CD4-positive, alpha-beta T cell (primary cell): ENCODE measurements around the gene AK5. TPM values are rescaled to one million over a fixed set of nuclear protein-coding genes. Genes with fewer than 3 reads are reported as not detected.

Source experiments
- ATAC-seq: fragments of 200-7000 bp; cut with Tn5 transposase; one replicate; pipeline ENCODE4 v1.10.0; 2022; ENCODE audit warnings: mild to moderate bottlenecking; ENCODE audit not compliant: poor library complexity
- CTCF ChIA-PET: fragments of 350-600 bp; sonication (Branson Sonifier 250); formaldehyde crosslinking; loops from one replicate; lab custom pipeline; 2021; ENCODE audit warnings: antibody characterized with exemption, inconsistent platforms; lab: Charles Lee
- POLR2A ChIA-PET: fragments of 350-600 bp; sonication (Branson Sonifier 250); formaldehyde crosslinking; loops from one replicate; lab custom pipeline; 2021; ENCODE audit warnings: antibody characterized with exemption, inconsistent platforms; lab: Charles Lee
- DNase-seq, 14 experiments: peaks; one replicate each; pipeline ENCODE4 v3.0.0-alpha.2; 2013 to 2020; ENCODE audit warnings: mixed read lengths in 2 of 14
- H3K27ac ChIP-seq, 2 donors: one replicate each; pipeline versions ENCODE4 v1.5.1 to v1.7.0; 2013; ENCODE audit warnings: low read length in 2 of 2, low read depth in 1 of 2, mild to moderate bottlenecking in 1 of 2
- H3K27me3 ChIP-seq, 2 experiments: 1 replicate in 1 of 2; 2 replicates in 1 of 2; pipeline versions ENCODE4 v1.6.1 to v1.7.0; 2013; ENCODE audit warnings: low read length in 2 of 2, control low read depth in 1 of 2, mild to moderate bottlenecking in 1 of 2, moderate library complexity in 1 of 2; ENCODE audit not compliant: insufficient read depth in 2 of 2, control insufficient read depth in 1 of 2
- H3K36me3 ChIP-seq: one replicate; pipeline ENCODE4 v1.6.1; 2013; ENCODE audit warnings: low read length, control low read depth; ENCODE audit not compliant: insufficient read depth
- H3K4me1 ChIP-seq: one replicate; pipeline ENCODE4 v1.6.1; 2013; ENCODE audit warnings: low read length, control low read depth; ENCODE audit not compliant: insufficient read depth
- H3K4me3 ChIP-seq: one replicate; pipeline ENCODE4 v1.5.1; 2013; ENCODE audit warnings: mild to moderate bottlenecking, low read length, moderate library complexity
- H3K9me3 ChIP-seq, 2 experiments: 1 replicate in 1 of 2; 2 replicates in 1 of 2; pipeline versions ENCODE4 v1.6.1 to v1.7.0; 2013; ENCODE audit warnings: low read length in 2 of 2, mild to moderate bottlenecking in 2 of 2, control low read depth in 1 of 2, moderate library complexity in 1 of 2; ENCODE audit not compliant: control insufficient read depth in 1 of 2, insufficient read depth in 1 of 2
- H3K27ac Mint-ChIP-seq: one replicate; pipeline ENCODE4 v1.8.0; 2020; ENCODE audit warnings: mixed read lengths
- H3K27me3 Mint-ChIP-seq: one replicate; pipeline ENCODE4 v1.8.0; 2021; ENCODE audit warnings: mixed read lengths
- H3K36me3 Mint-ChIP-seq: one replicate; pipeline ENCODE4 v1.8.0; 2021; ENCODE audit warnings: low read depth, mixed read lengths
- H3K4me1 Mint-ChIP-seq: one replicate; pipeline ENCODE4 v1.8.0; 2021; ENCODE audit warnings: low read depth, mixed read lengths
- H3K4me3 Mint-ChIP-seq: one replicate; pipeline ENCODE4 v1.8.0; 2020; ENCODE audit warnings: mild to moderate bottlenecking, mixed read lengths
- H3K9me3 Mint-ChIP-seq: one replicate; pipeline ENCODE4 v1.8.0; 2020; ENCODE audit warnings: mixed read lengths
- intact Hi-C, 2 experiments: fragments of 100-400 bp; cut with DNase I in 1 of 2; cut with micrococcal nuclease in 1 of 2; formaldehyde crosslinking; loops; one replicate each; pipeline versions ENCODE4 v1.15.1 to v1.9.0; 2023 to 2025; cut with DNase I, micrococcal nuclease
- total RNA-seq, 174 experiments: library from RNA in 2 of 174; stranded (reverse) in 2 of 174; gene quantifications; one replicate each; pipeline ENCODE4 v1.2.3 and lab custom pipeline; 2021 to 2026
- TF ChIP-seq, protein P1 (sequence below): fragments of 200-600 bp; IDR thresholded peaks from one replicate; pipeline ENCODE4 v1.8.0; 2022; ENCODE audit warnings: antibody characterized with exemption, mild to moderate bottlenecking

Gene AK5
- total RNA-seq, 2 experiments from 2014 or later: 32.0 TPM

DNA sequence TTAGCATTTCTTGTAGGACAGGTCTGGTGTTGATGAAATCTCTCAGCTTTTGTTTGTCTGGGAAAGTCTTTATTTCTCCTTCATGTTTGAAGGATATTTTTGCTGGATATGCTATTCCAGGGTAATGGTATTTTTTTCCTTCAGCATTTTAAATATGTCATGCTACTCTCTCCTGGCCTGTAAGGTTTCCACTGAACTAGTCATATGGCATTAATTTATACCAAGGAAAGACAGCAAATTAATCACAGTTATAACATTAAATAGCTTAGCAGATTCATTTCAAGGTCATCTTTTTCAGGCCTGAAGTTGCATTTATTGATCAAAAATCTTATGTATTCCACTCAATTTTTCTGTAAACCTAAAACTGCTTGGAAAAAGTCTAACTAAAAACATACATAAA, 54.9 kb downstream of the AK5 start:
- TF ChIP-seq, protein P1, sequence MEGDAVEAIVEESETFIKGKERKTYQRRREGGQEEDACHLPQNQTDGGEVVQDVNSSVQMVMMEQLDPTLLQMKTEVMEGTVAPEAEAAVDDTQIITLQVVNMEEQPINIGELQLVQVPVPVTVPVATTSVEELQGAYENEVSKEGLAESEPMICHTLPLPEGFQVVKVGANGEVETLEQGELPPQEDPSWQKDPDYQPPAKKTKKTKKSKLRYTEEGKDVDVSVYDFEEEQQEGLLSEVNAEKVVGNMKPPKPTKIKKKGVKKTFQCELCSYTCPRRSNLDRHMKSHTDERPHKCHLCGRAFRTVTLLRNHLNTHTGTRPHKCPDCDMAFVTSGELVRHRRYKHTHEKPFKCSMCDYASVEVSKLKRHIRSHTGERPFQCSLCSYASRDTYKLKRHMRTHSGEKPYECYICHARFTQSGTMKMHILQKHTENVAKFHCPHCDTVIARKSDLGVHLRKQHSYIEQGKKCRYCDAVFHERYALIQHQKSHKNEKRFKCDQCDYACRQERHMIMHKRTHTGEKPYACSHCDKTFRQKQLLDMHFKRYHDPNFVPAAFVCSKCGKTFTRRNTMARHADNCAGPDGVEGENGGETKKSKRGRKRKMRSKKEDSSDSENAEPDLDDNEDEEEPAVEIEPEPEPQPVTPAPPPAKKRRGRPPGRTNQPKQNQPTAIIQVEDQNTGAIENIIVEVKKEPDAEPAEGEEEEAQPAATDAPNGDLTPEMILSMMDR: no peak
- Mint-ChIP-seq H3K4me3 (no peak overlapping the region), H3K4me1 (peaks cover 4% of the 10 kb centered on the region), H3K27ac (no peak overlapping the region), H3K27me3 (no peaks in the 10 kb centered on the region), H3K9me3 (peaks cover 10% of the 10 kb centered on the region), H3K36me3 (peaks cover 70% of the 10 kb centered on the region)
- no peak overlapping the region for H3K27ac ChIP-seq
- CTCF ChIA-PET: no interaction called here
- H3K4me1 ChIP-seq: no peaks in the 10 kb centered on the region
- ATAC-seq: no peak
- no peak overlapping the region for H3K4me3 ChIP-seq
- no peaks in the 10 kb centered on the region for H3K27me3 ChIP-seq
- intact Hi-C loops: no loop called here
- no peaks in the 10 kb centered on the region for H3K36me3 ChIP-seq
- POLR2A ChIA-PET: interaction anchor here (1.3 kb wide), 1 partner anchor 34 kb away, joined by 4 read pairs; no protein-coding TSS in a partner anchor
- H3K9me3 ChIP-seq: peaks cover 0 to 10% of the 10 kb centered on the region in 2 experiments
- no peak for DNase-seq

DNA sequence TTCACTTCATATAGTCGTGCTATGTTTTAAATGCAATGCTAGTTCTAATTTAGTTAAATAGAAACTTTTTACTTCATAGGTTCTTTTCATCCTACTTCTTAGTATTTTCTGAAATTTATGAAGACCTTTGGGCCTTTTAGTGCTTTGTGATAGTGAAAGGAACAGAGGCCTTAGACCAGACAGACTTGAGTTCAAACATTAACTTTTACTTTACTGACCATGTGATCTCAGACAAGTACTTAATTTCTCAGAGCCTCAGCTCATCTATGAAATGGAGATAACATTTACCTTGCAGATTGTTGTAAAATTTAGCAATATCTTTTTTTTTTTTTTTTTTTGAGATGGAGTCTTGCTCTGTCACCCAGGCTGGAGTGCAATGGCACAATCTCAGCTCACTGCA, 57.5 kb downstream of the AK5 start:
- H3K36me3 Mint-ChIP-seq: peaks cover 78% of the 10 kb centered on the region
- Histone ChIP-seq H3K27ac (no peak overlapping the region), H3K9me3 (peaks cover 0 to 4% of the 10 kb centered on the region in 2 experiments), H3K4me1 (no peaks in the 10 kb centered on the region), H3K4me3 (no peak overlapping the region), H3K27me3 (no peaks in the 10 kb centered on the region), H3K36me3 (no peaks in the 10 kb centered on the region)
- no peak overlapping the region for H3K4me3 Mint-ChIP-seq
- DNase-seq (no peak), ATAC-seq (no peak)
- peaks cover 13% of the 10 kb centered on the region for H3K4me1 Mint-ChIP-seq
- no peak overlapping the region for H3K27ac Mint-ChIP-seq
- peaks cover 7% of the 10 kb centered on the region for H3K9me3 Mint-ChIP-seq
- TF ChIP-seq, protein P1: no peak
- intact Hi-C loops: no loop called here
- H3K27me3 Mint-ChIP-seq: no peaks in the 10 kb centered on the region
- CTCF ChIA-PET: no interaction called here
- POLR2A ChIA-PET: interaction anchor here (0.6 kb wide), 2 partner anchors 180 to 1087 kb away, joined by 3 read pairs; no protein-coding TSS in a partner anchor

DNA sequence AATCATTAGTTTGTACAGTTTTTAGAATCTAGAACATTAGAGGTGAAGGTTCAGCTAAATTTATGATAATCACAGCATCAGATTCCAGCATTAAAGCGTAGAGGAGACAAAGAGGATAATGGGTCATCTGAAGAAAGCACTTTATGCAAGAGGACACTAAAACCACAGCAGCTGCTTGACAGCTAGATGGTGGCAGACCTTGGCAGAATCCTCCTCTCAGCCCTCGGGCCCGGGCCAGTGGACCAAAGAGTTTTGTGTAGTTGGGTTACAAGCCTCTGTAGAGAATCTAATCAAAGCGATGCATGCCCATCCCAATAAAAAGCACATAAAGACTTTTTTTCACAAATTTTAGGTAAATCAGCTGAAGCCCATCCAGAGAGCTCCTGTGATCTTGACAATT, 59.4 kb downstream of the AK5 start:
- Histone ChIP-seq H3K27ac (no peak overlapping the region), H3K9me3 (no peaks in the 10 kb centered on the region), H3K36me3 (no peaks in the 10 kb centered on the region), H3K4me1 (no peaks in the 10 kb centered on the region), H3K27me3 (no peaks in the 10 kb centered on the region), H3K4me3 (no peak overlapping the region)
- no peak overlapping the region for H3K4me3 Mint-ChIP-seq
- DNase-seq (no peak), ATAC-seq (no peak)
- ChIA-PET CTCF (no interaction called here), POLR2A (no interaction called here)
- intact Hi-C loops: no loop called here
- no peak overlapping the region for H3K27ac Mint-ChIP-seq
- peaks cover 77% of the 10 kb centered on the region for H3K36me3 Mint-ChIP-seq
- TF ChIP-seq, protein P1: no peak
- H3K9me3 Mint-ChIP-seq: no peaks in the 10 kb centered on the region
- no peaks in the 10 kb centered on the region for H3K27me3 Mint-ChIP-seq
- H3K4me1 Mint-ChIP-seq: peaks cover 9% of the 10 kb centered on the region
